GM18505 (cell line): ENCODE results near the gene SYNE4.
"Not testable (repeated sequence)": the region's sequence is repeated elsewhere in the genome, so short reads cannot be mapped to it uniquely, and the experiment has no call there.

Source experiments
- ATAC-seq: cut with Tn5 transposase; IDR thresholded peaks from one replicate; pipeline ENCODE4 v1.9.1; 2021; ENCODE audit not compliant: unreplicated experiment
- POLR2A ChIP-seq: IDR thresholded peaks from 4 replicates; pipeline ENCODE4 v1.6.1; 2011; ENCODE audit warnings: borderline replicate concordance; ENCODE audit not compliant: insufficient read depth, insufficient read length; ENCODE audit errors: extremely low read depth

The SYNE4 gene

GRCh38 chr19:36008336-36008978 lies at the start of gene SYNE4:
Gene SYNE4, minus strand, starts transcription at chr19:36008813. Its CDS starts 132 bp downstream, at chr19:36008681.
- ATAC-seq, result no peak
- no peak for TF ChIP-seq POLR2A

- TF ChIP-seq POLR2A, result no peak
- peak; percentile 71 for ATAC-seq
Measured at GRCh38 chr19:36054733-36055686, 46.4 kb upstream of the SYNE4 start, which contains the start of gene WDR62. Gene WDR62, plus strand, starts transcription at chr19:36054897. Its CDS starts 75 bp downstream, at chr19:36054972.

GRCh38 chr19:36054119-36054732 lies 45.6 kb upstream of the SYNE4 start, which contains the start of gene THAP8:
Gene THAP8, minus strand, starts transcription at chr19:36054285. Its CDS starts 68 bp downstream, at chr19:36054217.
- ATAC-seq, result peak; percentile 83
- peak; percentile 76 for TF ChIP-seq POLR2A

GRCh38 chr19:36051637-36052036 lies 43.0 kb upstream of the SYNE4 start:
- no peak for ATAC-seq
- TF ChIP-seq POLR2A, result no peak

GRCh38 chr19:36051236-36051635 lies 42.6 kb upstream of the SYNE4 start:
- no peak for TF ChIP-seq POLR2A
- no peak for ATAC-seq

- no peak for TF ChIP-seq POLR2A
- no peak for ATAC-seq
Measured at GRCh38 chr19:36049080-36049698, 40.6 kb upstream of the SYNE4 start.

- no peak for ATAC-seq
- no peak for TF ChIP-seq POLR2A
Measured at GRCh38 chr19:36047835-36048234, 39.2 kb upstream of the SYNE4 start.

- no peak for TF ChIP-seq POLR2A
- ATAC-seq, result no peak
Measured at GRCh38 chr19:36046443-36047050, 37.9 kb upstream of the SYNE4 start.

- no peak for TF ChIP-seq POLR2A
- no peak for ATAC-seq
Measured at GRCh38 chr19:36043952-36044351, 35.3 kb upstream of the SYNE4 start.

- TF ChIP-seq POLR2A, result no peak
- ATAC-seq, result no peak
Measured at GRCh38 chr19:36041831-36042230, 33.2 kb upstream of the SYNE4 start.

GRCh38 chr19:36041092-36041491 lies 32.5 kb upstream of the SYNE4 start:
- ATAC-seq, result not testable (repeated sequence)

- ATAC-seq, result no peak
- no peak for TF ChIP-seq POLR2A
Measured at GRCh38 chr19:36040495-36040894, 31.9 kb upstream of the SYNE4 start.

- TF ChIP-seq POLR2A, result no peak
Measured at GRCh38 chr19:36032251-36033104, 23.9 kb upstream of the SYNE4 start, which contains the start of gene CLIP3. Gene CLIP3, minus strand, starts transcription at chr19:36032873. Its CDS starts 516 bp downstream, at chr19:36032357.

More at GRCh38 chr19:36032251-36033104, 23.9 kb upstream of the SYNE4 start, which contains the start of gene CLIP3:
- ATAC-seq, result no peak
